Medulla oblongata (tissue), 1 donor: ENCODE data around the gene PCGF3.
"Not testable (repeated sequence)": the region's sequence is repeated elsewhere in the genome, so short reads cannot be mapped to it uniquely, and the experiment has no call there.

Source experiments
- DNase-seq: peaks from one replicate; pipeline ENCODE4 v3.0.0-alpha.2; 2015; ENCODE audit errors: extremely low spot score

The PCGF3 gene

GRCh38 chr4:742096-742741, 36.6 kb downstream of the PCGF3 start:
- DNase-seq = no peak

- DNase-seq = peak; percentile 58
Measured at GRCh38 chr4:742742-743311, 37.2 kb downstream of the PCGF3 start.

- DNase-seq = no peak
Measured at GRCh38 chr4:743463-744211, 38.0 kb downstream of the PCGF3 start.

DNA sequence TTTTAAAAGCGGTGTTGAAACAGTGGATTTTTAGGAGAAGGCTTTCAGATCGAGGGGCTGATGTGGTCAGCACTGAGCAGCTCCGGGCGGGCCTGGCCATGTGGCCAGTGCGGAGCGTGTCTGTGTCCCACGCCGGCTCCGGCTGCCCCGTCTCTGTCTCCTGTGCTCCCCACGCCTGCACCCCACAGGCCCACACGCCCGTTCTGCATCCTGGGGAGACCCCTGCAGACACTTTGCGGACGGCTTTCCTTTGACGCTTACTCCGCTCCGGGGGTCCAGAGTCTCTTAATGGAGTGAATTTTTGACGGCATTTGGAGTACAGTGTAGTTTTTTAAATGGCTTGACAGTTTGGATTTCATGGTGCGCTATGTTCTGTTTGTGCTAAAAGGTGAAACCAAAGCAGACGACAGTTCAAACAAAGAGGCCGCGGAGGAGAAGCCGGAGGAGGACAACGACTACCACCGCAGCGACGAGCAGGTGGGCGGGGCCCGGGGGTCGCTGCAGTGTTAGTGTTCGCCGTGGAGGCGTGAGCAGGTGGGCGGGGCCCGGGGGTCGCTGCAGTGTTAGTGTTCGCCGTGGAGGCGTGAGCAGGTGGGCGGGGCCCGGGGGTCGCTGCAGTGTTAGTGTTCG, 38.7 kb downstream of the PCGF3 start:
- DNase-seq = no peak

GRCh38 chr4:747546-748170, 42.0 kb downstream of the PCGF3 start:
- no peak for DNase-seq

GRCh38 chr4:748461-748860, 42.8 kb downstream of the PCGF3 start:
- no peak for DNase-seq

DNA sequence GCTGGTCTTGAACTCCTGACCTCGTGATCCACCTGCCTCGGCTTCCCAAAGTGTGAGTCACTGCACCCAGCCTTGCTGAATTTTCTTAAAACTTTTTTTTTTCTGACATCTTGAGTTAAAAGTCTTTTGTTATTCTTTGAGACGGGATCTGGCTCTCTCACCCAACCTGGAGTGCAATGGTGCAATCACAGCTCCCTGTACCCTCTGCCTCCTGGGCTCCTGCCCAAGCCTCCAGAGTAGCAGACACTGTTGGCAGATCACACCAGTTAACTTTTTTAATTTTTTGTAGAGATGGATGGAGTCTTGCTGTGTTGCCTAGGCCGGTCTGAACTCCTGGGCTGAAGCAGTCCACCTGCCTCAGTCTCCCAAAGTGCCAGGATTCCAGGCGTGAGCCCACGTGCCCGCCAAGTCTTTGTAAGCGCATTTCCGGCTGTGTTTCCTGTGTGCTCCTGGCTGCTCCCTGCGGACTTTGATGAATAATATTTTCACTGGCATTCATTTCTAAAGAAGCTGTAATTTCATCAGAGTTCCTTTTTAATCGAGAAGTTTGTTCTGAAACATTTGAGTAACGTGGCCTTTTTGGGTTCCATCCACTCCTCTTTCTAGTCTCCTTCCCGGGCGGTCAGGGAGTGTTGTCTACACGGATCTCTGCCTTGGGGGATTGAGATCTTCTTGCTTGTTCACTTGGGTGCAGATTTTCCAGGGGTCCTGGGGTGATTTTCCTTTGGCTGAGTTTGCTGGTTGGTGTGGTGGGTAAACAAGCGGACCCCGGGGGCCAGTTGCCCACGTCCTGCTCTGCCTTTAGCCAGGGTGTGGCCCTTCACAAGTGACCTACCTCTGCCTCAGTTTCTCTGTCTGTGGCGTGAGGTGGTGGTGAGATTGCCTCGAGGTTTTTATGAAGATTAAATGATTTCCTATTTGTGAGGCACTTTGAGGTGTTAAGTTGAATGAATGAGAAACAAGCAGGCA, 44.4 kb downstream of the PCGF3 start:
- DNase-seq = peak; percentile 65

DNA sequence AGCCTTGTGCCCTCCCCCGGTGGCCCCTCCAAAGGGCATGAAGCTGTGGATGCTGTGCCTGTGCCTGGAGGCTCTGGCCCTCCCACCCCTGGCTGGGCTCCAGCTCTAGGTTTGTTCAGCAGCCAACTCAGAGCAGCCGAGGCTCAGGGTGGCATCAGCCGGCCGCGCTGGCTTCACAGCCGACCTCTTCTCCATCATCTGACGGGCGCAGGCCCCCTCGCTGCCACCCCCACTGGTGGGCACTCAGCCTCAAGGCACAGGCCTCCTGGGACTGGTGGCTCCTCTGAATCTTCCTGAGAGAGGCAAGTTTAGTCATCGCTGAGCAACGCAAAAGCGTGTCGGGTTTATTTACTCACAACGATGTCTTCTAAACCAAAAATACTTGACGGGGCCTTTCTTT, 46.0 kb downstream of the PCGF3 start:
- DNase-seq = peak; percentile 76

DNA sequence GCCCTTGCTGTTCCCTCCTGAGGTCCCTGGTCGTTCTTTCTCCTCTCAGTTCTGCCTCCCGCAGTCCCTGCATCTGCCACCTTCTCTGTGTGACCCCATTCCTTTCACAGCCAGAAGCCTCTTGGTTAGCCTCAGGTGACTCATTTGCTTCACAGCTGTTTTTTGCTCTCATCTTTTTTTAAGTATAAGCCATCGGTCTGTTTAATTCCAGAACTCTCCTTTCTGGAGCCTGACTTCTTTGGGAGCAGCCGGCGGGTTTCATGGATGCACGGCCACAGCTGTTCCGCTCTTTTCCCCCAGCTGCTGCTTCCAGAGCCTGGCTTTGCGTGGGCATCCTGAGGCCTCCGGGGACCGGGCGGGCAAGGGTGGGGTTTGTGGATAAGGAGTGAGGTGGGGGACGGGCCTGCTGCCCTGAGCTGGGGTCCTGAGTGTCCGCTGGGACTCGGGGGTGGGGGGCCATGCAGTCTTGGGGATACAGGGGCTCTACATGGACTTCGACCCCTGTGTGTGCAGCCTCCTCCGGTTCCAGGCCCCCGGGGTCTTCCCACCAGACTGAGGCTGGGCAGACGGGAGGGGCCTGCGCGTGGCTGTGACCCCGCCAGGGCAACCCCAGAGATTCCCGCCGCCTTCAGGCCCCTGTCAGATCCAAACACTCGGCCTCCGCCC, 46.7 kb downstream of the PCGF3 start:
- DNase-seq = no peak

DNA sequence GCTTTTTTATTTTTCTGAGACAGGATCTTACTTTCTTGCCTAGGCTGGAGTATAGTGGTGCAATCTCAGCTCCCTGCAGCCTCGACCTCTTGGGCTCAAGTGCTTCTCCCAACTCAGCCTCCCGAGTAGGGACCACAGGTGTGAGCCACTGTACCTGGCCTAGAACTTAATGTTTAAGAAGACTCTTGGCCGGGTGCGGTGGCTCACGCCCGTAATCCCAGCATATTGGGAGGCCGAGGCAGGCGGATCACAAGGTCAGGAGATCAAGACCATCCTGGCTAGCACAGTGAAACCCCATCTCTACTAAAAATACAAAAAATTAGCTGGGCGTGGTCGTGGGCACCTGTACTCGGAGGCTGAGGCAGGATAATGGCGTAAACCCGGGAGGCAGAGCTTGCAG, 47.6 kb downstream of the PCGF3 start:
- DNase-seq = not testable (repeated sequence)

DNA sequence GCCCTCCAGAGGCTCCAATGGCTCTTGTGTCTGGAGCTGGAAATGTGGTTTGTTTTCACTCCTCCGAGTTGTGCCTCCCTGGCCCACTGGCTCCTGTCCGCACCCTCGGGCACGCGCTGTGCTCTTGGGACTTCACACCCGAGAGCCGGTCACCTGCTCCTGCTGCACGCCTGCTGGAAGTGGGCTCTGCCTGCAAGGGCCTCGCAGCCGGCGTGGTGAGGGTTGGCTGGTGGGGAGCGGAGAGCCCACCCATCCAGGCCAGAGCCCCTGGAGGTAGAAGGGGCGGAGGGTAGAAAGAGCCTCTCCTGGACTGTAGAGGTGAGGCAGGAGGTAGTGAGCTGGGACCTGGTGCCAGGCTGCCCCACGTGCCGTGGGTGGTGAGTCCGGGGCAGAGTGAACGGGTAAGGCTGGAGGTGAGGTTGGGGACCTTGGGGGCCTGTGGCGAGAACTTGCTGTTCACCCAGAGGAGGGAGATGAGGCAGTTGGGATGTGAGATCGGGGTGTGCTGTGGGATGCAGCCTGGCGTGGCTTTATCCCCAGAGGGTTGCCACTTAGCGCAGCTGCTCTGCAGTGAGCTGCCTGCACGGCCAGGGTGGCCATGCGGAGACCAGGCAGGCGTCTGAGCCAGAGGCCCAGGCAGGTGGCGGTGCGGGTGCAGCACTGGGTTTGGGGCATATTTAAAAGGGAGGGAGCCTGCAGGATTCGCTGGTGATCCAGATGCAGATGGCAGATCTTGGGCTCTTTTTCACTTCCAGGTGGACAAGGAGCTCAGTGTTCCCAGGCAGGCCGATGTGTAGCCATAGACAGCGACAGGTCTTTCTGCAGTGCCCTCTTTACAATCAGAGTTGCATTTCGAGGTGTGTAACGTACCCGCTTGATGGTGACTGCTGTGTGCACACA, 48.8 kb downstream of the PCGF3 start:
- DNase-seq = no peak

DNA sequence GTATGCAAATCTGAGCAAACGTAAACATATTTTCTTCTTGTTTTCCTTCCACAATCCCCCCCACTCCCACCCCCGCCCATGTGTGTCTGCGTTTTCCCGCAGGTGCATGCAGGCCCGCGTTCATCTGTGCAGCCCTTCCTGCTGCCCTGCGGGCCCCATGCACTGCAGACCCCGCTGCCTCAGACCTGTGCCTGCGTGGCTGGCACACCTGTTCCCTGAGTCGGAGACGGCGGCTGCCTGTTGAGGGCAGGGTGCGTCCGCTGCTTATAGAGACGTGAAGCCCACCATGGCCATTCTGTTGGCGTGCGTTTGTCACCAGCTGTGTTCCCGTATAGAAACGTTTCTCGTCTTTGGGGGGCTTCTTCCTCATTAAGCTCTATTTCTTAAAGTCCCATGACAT, 51.5 kb downstream of the PCGF3 start:
- DNase-seq = no peak

DNA sequence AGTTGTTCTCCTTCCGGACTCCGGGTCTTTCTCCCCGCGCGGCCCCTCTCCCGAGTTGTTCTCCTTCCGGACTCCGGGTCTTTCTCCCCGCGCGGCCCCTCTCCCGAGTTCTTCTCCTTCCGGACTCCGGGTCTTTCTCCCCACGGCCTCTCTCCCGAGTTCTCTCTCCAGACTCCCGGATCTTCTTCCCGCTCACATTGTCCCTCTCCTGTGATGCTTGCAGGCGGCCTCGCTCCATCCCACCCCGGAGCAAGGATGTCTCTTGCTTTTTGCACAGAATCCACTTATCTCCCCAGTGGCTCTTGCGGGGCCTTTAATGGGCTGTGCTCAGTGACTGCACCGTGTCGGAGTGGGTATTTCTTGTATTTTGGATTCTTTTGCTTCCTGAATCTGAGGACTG, 54.2 kb downstream of the PCGF3 start:
- not testable (repeated sequence) for DNase-seq

DNA sequence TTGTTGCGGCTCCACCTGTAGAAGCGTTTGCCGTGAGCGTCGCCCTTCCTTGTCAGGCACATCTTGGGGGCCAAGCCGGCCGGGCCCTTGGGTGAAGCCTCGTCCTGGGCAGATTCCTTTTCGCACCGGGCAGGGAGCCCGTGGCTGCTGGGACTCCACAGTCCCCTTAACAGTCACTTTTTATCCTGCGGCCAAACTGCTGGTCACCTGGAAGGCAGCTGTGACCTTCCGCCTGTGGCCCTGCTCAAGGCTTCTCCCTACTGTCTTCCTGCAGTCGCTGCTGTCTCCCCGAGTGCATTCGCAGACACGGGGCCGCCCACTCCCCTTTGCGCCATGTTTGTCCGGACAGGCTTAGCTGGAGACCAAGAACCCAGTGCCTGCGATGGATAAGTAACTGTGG, 55.0 kb downstream of the PCGF3 start:
- DNase-seq = no peak

GRCh38 chr4:761086-761485, 55.5 kb downstream of the PCGF3 start:
- no peak for DNase-seq

- DNase-seq = no peak
Measured at GRCh38 chr4:761739-762138, 56.1 kb downstream of the PCGF3 start.

DNA sequence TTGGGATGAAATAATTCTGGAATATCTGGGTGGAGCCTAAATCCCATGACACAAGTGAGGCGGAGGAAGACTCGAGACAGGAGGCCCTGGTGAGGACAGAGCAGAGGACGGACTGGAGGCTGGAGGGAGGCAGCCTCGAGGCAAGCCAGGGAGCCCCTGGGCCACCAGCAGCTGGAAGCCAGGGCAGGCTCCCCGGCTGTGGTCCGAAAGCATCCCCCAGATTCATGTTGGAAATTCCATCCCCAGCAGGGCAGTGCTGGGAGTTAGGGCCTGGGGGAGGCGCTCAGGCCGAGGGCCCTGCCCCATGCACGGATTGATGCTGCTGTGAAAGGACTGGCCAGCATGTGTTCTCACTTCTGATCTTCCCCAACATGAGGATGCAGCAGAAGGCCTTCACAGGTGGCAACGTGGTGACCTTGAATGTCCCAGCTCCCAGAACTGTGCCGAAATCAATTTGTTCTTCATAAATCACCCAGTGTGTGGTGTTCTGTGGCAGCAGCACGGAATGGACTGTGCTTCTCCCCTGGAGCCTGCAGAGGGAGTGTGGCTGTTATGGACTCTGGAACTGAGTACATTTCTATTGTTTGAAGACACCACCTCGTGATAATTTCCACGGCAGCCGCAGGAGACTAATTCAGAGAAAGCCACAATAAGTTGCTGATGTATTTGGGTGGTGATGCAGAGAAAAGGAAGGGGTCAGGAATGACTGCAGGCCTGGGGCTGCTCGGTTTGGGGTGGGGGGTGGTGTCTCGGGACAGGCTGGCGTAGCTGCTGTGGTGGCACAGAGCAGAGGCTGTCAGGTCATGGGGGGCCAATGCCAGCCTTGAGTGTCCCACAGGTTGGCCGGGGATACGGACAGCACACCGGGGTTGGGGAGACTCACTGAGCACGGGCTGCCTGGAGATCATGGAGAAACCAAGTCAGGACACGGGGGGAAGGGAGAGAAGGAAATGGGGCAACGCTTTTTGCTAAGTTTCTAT, 56.9 kb downstream of the PCGF3 start:
- peak; percentile 60 for DNase-seq

GRCh38 chr4:763191-763810, 57.7 kb downstream of the PCGF3 start:
- no peak for DNase-seq
